Spleen (tissue), 7 donors: Measurements from ENCODE around the gene DDX11.

Experiments
- CTCF ChIP-seq, 11 experiments: fragments of 200-600 bp in 7 of 11; fragments of 450-650 bp in 4 of 11; sonication (generic) in 4 of 11; IDR thresholded peaks in 8 of 11; conservative IDR thresholded peaks in 3 of 11; 1 replicate in 7 of 11; 2 replicates in 4 of 11; pipeline versions ENCODE4 v1.4.0 to v1.8.0; 2016 to 2021; ENCODE audit warnings: antibody characterized with exemption in 11 of 11, inconsistent platforms in 4 of 11, mild to moderate bottlenecking in 1 of 11
- POLR2A ChIP-seq, 3 donors: fragments of 450-650 bp; IDR thresholded peaks; one replicate each; pipeline ENCODE4 v1.5.1; 2017; ENCODE audit warnings: antibody characterized with exemption in 3 of 3, mild to moderate bottlenecking in 1 of 3
- donor health status: DM: no; HTN: no; CAD: no; lungs with moderate emphysema.
- donor health status: DM: no; HTN: no; CAD: no.
- donor health status: DM: no; HTN: no; CAD: no.

- no peak for TF ChIP-seq POLR2A (IDR thresholded peaks at IDR 0.05)
- no peak for TF ChIP-seq CTCF (IDR thresholded peaks at IDR 0.05 in 8 of 11, conservative IDR thresholded peaks at IDR 0.05 in 3 of 11)
Observed at GRCh38 chr12:31106101-31106803, 32.6 kb downstream of the DDX11 start.
